ENCODE data around the gene UBE2O. TPM values are rescaled to one million over a fixed set of nuclear protein-coding genes. Genes with fewer than 3 reads are reported as not detected.

The UBE2O gene
- total and polyA plus RNA-seq, 2 experiments from 2014 or later, result 30.4 to 79.4 TPM

DNA sequence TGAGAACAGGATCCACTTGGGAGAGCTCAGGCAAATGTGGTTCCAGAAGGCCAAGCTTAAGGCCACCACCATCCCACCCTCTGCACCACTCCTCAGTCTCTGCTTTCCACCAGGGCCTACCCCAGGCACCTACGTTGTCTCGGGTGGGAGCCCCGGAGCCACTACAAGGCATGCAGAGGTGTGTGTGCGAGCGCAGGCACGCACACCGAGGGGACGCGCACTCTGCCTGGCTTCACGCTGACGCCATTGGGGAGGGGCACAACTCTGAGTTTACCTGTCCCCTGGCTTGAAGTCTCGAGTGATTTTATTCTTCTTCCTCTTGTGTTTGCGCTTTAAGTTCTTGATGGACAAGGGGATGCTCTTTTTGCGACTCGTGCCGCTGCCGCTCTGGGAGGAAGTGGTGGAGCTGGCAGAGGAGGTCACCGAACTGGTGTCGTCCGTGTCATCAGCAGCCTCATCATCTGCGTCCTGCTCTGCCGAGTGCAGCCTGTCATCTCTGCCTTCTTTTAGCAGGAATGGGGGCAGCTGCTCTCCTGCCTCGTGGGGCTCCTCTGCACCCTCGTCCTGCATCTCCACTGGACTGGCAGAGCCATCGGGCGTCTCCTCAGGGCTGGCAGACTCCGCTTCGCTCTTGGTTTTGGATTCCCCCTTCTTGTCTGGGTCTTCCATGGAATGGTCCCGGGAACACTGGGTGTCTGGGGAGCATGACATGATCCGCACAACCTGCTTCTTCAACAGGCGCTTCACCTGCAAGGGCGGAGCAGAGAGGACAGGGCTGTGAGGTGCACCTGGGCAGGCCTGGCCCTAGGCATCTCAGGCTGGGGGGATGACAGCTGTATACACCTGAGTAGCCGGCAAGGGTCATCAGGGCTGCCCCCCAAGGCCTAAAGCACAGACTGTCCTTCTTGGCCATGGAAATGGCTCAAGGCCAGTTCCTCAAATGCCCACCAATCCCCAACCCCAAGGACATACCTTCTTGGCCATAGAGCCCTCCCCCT lies 53.5 kb downstream of the UBE2O start:
- H3K4me3 ChIP-seq, result no peak overlapping the region
- no peaks in the 10 kb centered on the region for H3K9me2 ChIP-seq (ENCODE audit: insufficient read depth)
- no peak overlapping the region for H2AFZ ChIP-seq
- peaks cover 44% of the 10 kb centered on the region for H3K36me3 ChIP-seq (ENCODE audit: insufficient read depth)
- no peak for DNase-seq (ENCODE audit: low spot score)
- H3K4me3 Mint-ChIP-seq, result no peak overlapping the region
- no peak overlapping the region for H3K4me2 ChIP-seq
- H4K20me1 ChIP-seq (replicated peaks; ENCODE audit: insufficient read depth), result peaks cover 4% of the 10 kb centered on the region; the same call in 1 of the 2 replicates
- H3K27me3 Mint-ChIP-seq (ENCODE audit: insufficient read depth, low read depth, poor library complexity), result peaks cover 9% of the 10 kb centered on the region
- no peak overlapping the region for H3K27ac ChIP-seq (ENCODE audit: low read depth)
- H3K4me1 ChIP-seq (ENCODE audit: insufficient read depth), result no peaks in the 10 kb centered on the region
- H3K79me2 ChIP-seq (replicated peaks; ENCODE audit: insufficient read depth), result peaks cover 4% of the 10 kb centered on the region; the same call in 1 of the 2 replicates
- peaks cover 20% of the 10 kb centered on the region for H3F3A ChIP-seq (replicated peaks; ENCODE audit: low read depth)
- H3K27ac Mint-ChIP-seq, result no peak overlapping the region
- no peaks in the 10 kb centered on the region for H3K27me3 ChIP-seq (ENCODE audit: insufficient read depth)
- no peaks in the 10 kb centered on the region for H3K9me3 Mint-ChIP-seq
- no peaks in the 10 kb centered on the region; the same call in 2 of the 3 replicates for H3K4me1 Mint-ChIP-seq
- TF ChIP-seq POLR2AphosphoS5 (IDR thresholded peaks at IDR 0.05; ENCODE audit: low read depth) (no peak), JUNB (IDR thresholded peaks at IDR 0.05; ENCODE audit: unreplicated experiment) (no peak), EZH2 (IDR thresholded peaks at IDR 0.05; ENCODE audit: low read depth, unreplicated experiment) (no peak), ZNF462 (CRISPR knock-in tag; IDR thresholded peaks at IDR 0.05) (no peak), EZH2phosphoT487 (IDR thresholded peaks at IDR 0.05; ENCODE audit: unreplicated experiment) (no peak), ZNF331 (CRISPR knock-in tag; IDR thresholded peaks at IDR 0.05; ENCODE audit: low read depth) (no peak), ETS1 (IDR thresholded peaks at IDR 0.05) (no peak), STAT1 (IDR thresholded peaks at IDR 0.05; ENCODE audit: unreplicated experiment) (no peak), CREB1 (CRISPR knock-in tag; IDR thresholded peaks at IDR 0.05; ENCODE audit: low read depth) (no peak), NANOG (IDR thresholded peaks at IDR 0.05; ENCODE audit: borderline replicate concordance) (no peak), CTCF (conservative IDR thresholded peaks at IDR 0.05; ENCODE audit: low read depth in 2 of 2) (no peak), ZNF114 (CRISPR knock-in tag; IDR thresholded peaks at IDR 0.05) (no peak)
- TF ChIP-seq, protein P1, sequence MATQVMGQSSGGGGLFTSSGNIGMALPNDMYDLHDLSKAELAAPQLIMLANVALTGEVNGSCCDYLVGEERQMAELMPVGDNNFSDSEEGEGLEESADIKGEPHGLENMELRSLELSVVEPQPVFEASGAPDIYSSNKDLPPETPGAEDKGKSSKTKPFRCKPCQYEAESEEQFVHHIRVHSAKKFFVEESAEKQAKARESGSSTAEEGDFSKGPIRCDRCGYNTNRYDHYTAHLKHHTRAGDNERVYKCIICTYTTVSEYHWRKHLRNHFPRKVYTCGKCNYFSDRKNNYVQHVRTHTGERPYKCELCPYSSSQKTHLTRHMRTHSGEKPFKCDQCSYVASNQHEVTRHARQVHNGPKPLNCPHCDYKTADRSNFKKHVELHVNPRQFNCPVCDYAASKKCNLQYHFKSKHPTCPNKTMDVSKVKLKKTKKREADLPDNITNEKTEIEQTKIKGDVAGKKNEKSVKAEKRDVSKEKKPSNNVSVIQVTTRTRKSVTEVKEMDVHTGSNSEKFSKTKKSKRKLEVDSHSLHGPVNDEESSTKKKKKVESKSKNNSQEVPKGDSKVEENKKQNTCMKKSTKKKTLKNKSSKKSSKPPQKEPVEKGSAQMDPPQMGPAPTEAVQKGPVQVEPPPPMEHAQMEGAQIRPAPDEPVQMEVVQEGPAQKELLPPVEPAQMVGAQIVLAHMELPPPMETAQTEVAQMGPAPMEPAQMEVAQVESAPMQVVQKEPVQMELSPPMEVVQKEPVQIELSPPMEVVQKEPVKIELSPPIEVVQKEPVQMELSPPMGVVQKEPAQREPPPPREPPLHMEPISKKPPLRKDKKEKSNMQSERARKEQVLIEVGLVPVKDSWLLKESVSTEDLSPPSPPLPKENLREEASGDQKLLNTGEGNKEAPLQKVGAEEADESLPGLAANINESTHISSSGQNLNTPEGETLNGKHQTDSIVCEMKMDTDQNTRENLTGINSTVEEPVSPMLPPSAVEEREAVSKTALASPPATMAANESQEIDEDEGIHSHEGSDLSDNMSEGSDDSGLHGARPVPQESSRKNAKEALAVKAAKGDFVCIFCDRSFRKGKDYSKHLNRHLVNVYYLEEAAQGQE (IDR thresholded peaks at IDR 0.05; ENCODE audit: unreplicated experiment), result no peak
- H3K36me3 Mint-ChIP-seq (ENCODE audit: low read depth), result peaks cover 93% of the 10 kb centered on the region
- ATAC-seq, result no peak

Data from GM23338 (cell line).